Fibroblast of lung (primary cell): ENCODE results near the gene NEFH. TPM values are rescaled to one million over a fixed set of nuclear protein-coding genes. Genes with fewer than 3 reads are reported as not detected.

Experiments used
- DNase-seq, 2 donors: peaks; one replicate each; pipeline versions ENCODE4 v3.0.0 to v3.0.0-alpha.2; 2010; ENCODE audit warnings: low read depth in 2 of 2
- H2AFZ ChIP-seq: 2 replicates; pipeline ENCODE4 v1.5.1; 2012; ENCODE audit warnings: low read length, control low read depth, inconsistent platforms
- H3K27ac ChIP-seq: 2 replicates; pipeline ENCODE4 v1.5.1; 2011; ENCODE audit warnings: low read length, control low read depth; ENCODE audit not compliant: insufficient read depth
- H3K27me3 ChIP-seq: 2 replicates; pipeline ENCODE4 v1.5.1; 2011; ENCODE audit warnings: mild to moderate bottlenecking, low read length; ENCODE audit not compliant: control insufficient read depth, insufficient read depth
- H3K36me3 ChIP-seq: 2 replicates; pipeline ENCODE4 v1.5.1; 2011; ENCODE audit warnings: low read length; ENCODE audit not compliant: control insufficient read depth, insufficient read depth
- H3K4me1 ChIP-seq: 2 replicates; pipeline ENCODE4 v1.5.1; 2011; ENCODE audit warnings: low read length; ENCODE audit not compliant: control insufficient read depth, insufficient read depth; ENCODE audit errors: extremely low read depth
- H3K4me2 ChIP-seq: 2 replicates; pipeline ENCODE4 v1.5.1; 2011; ENCODE audit warnings: low read length, control low read depth; ENCODE audit not compliant: insufficient read depth; ENCODE audit errors: extremely low read depth
- H3K4me3 ChIP-seq, 4 experiments: fragments of 200-600 bp in 1 of 4; sonication (generic) in 1 of 4; replicated peaks in 1 of 4; 2 replicates each; pipeline ENCODE4 v1.5.1; 2011 to 2016; ENCODE audit warnings: low read length in 4 of 4, low read depth in 3 of 4, mild to moderate bottlenecking in 3 of 4, control low read depth in 2 of 4, inconsistent platforms in 1 of 4, mixed read lengths in 1 of 4; ENCODE audit not compliant: insufficient read depth in 1 of 4; ENCODE audit errors: control extremely low read depth in 1 of 4
- H3K79me2 ChIP-seq: 2 replicates; pipeline ENCODE4 v1.5.1; 2012; ENCODE audit warnings: mild to moderate bottlenecking, low read length, inconsistent platforms; ENCODE audit not compliant: control insufficient read depth, insufficient read depth
- H3K9ac ChIP-seq: 2 replicates; pipeline ENCODE4 v1.5.1; 2011; ENCODE audit warnings: mild to moderate bottlenecking, low read length, control low read depth; ENCODE audit not compliant: insufficient read depth
- H3K9me3 ChIP-seq: 2 replicates; pipeline ENCODE4 v1.5.1; 2012; ENCODE audit warnings: low read depth, low read length; ENCODE audit not compliant: control insufficient read depth, insufficient read depth
- H4K20me1 ChIP-seq: 2 replicates; pipeline ENCODE4 v1.5.1; 2011; ENCODE audit warnings: low read length; ENCODE audit not compliant: control insufficient read depth, insufficient read depth; ENCODE audit errors: extremely low read depth
- EZH2 ChIP-seq: IDR thresholded peaks from 2 replicates; pipeline ENCODE4 v1.5.1; 2012; ENCODE audit warnings: low read length, control low read depth, mild to moderate bottlenecking; ENCODE audit errors: missing control alignments
- polyA plus RNA-seq, 2 donors: library from polyadenylated mRNA; depleted of rRNA in 1 of 2; stranded (reverse) in 1 of 2; unstranded in 1 of 2; fragments of >200 nt; gene quantifications; 2 replicates each; pipeline ENCODE4 v1.2.1, GENCODE V29; 2011 to 2012; ENCODE audit warnings: missing spikeins in 1 of 2
- total RNA-seq: library from RNA; depleted of rRNA; stranded (reverse); fragments of >200 nt; gene quantifications from 2 replicates; pipeline ENCODE4 v1.2.1, GENCODE V29; 2014
- TF ChIP-seq, protein P1 (sequence below), 2 donors: IDR thresholded peaks in 1 of 2; conservative IDR thresholded peaks in 1 of 2; 1 replicate in 1 of 2; 2 replicates in 1 of 2; pipeline ENCODE4 v1.5.1; 2011 to 2012; ENCODE audit warnings: low read length in 2 of 2, control low read depth in 1 of 2, inconsistent platforms in 1 of 2, low read depth in 1 of 2, mild to moderate bottlenecking in 1 of 2

The NEFH gene
- total and polyA plus RNA-seq, 2 donors (not counting 1 experiment from before 2014, with no cell fraction given), result 0.17 to 0.37 TPM

- Histone ChIP-seq H3K79me2 (no peaks in the 10 kb centered on the region), H3K9me3 (no peaks in the 10 kb centered on the region), H4K20me1 (no peaks in the 10 kb centered on the region), H3K4me1 (no peaks in the 10 kb centered on the region), H3K4me2 (no peak overlapping the region), H3K27ac (no peak overlapping the region), H3K36me3 (no peaks in the 10 kb centered on the region), H2AFZ (no peak overlapping the region), H3K4me3 (no peak overlapping the region), H3K27me3 (no peaks in the 10 kb centered on the region), H3K9ac (no peak overlapping the region)
- TF ChIP-seq EZH2, result no peak
- TF ChIP-seq, protein P1, sequence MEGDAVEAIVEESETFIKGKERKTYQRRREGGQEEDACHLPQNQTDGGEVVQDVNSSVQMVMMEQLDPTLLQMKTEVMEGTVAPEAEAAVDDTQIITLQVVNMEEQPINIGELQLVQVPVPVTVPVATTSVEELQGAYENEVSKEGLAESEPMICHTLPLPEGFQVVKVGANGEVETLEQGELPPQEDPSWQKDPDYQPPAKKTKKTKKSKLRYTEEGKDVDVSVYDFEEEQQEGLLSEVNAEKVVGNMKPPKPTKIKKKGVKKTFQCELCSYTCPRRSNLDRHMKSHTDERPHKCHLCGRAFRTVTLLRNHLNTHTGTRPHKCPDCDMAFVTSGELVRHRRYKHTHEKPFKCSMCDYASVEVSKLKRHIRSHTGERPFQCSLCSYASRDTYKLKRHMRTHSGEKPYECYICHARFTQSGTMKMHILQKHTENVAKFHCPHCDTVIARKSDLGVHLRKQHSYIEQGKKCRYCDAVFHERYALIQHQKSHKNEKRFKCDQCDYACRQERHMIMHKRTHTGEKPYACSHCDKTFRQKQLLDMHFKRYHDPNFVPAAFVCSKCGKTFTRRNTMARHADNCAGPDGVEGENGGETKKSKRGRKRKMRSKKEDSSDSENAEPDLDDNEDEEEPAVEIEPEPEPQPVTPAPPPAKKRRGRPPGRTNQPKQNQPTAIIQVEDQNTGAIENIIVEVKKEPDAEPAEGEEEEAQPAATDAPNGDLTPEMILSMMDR (conservative IDR thresholded peaks at IDR 0.05 in 1 of 2, IDR thresholded peaks at IDR 0.05 in 1 of 2; ENCODE audit: low read depth in 1 of 2, low read length in 2 of 2), result no peak
- DNase-seq, result no peak
These were observed 11.0 kb downstream of the NEFH start for GRCh38 chr22:29491012-29491411.

DNA sequence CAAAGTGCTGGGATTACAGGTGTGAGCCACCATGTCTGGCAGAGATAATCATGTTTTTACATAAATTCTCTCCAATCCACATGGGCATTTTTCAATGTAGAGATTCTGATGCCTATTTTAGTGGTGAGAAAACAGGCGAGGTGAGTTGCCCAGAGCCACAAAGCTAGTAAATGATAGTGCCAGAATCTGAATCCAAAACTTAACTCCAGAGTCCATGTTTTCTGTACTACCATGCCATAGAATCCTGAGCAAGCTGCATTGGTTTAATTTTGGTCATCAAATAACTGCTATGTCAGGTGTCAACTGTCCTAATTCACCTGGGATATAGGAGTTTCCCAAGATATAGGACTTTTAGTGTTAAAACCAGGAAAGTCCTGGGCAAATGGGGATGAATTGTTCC lies 13.6 kb downstream of the NEFH start:
- TF ChIP-seq EZH2, result no peak
- TF ChIP-seq, protein P1 (conservative IDR thresholded peaks at IDR 0.05 in 1 of 2, IDR thresholded peaks at IDR 0.05 in 1 of 2; ENCODE audit: low read depth in 1 of 2, low read length in 2 of 2), result no peak
- H3K9me3 ChIP-seq, result no peaks in the 10 kb centered on the region
- no peak overlapping the region for H3K4me3 ChIP-seq
- H3K36me3 ChIP-seq, result no peaks in the 10 kb centered on the region
- H3K79me2 ChIP-seq, result no peaks in the 10 kb centered on the region
- H3K4me2 ChIP-seq, result no peak overlapping the region
- no peaks in the 10 kb centered on the region for H3K4me1 ChIP-seq
- H3K27ac ChIP-seq, result no peak overlapping the region
- no peak for DNase-seq
- no peak overlapping the region for H3K9ac ChIP-seq
- no peaks in the 10 kb centered on the region for H3K27me3 ChIP-seq
- H4K20me1 ChIP-seq, result no peaks in the 10 kb centered on the region
- H2AFZ ChIP-seq, result no peak overlapping the region

DNA sequence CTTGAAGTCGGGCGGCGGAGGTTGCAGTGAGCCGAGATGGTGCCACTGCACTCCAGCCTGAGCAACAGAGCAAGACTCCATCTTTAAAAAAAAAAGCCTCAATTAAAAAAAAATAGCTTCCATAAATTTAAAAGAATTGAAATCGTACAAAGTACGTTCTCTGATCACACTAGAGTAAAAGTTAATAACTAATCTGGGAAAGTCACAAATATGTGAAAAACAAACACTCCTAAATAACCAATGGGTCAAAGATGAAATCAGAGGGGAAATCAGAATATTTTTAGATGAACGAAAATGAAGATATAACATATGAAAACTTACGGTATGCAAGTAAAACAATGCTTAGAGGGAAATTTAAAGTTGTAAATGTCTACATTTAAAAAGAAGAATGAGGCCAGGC lies 19.8 kb downstream of the NEFH start:
- H3K4me3 ChIP-seq, result no peak overlapping the region
- H3K4me1 ChIP-seq, result no peaks in the 10 kb centered on the region
- TF ChIP-seq, protein P1 (conservative IDR thresholded peaks at IDR 0.05 in 1 of 2, IDR thresholded peaks at IDR 0.05 in 1 of 2; ENCODE audit: low read depth in 1 of 2, low read length in 2 of 2), result no peak
- TF ChIP-seq EZH2, result no peak
- no peak overlapping the region for H3K27ac ChIP-seq
- no peak overlapping the region for H2AFZ ChIP-seq
- DNase-seq, result no peak
- H4K20me1 ChIP-seq, result no peaks in the 10 kb centered on the region
- no peaks in the 10 kb centered on the region for H3K27me3 ChIP-seq
- H3K79me2 ChIP-seq, result no peaks in the 10 kb centered on the region
- H3K4me2 ChIP-seq, result no peak overlapping the region
- no peak overlapping the region for H3K9ac ChIP-seq
- no peaks in the 10 kb centered on the region for H3K36me3 ChIP-seq
- H3K9me3 ChIP-seq, result no peaks in the 10 kb centered on the region
